Measurements from ENCODE around the gene RABGAP1L.

RABGAP1L gene

GRCh38 chr1:174291059-174291458 lies 131.7 kb downstream of the RABGAP1L start:
- TF ChIP-seq CTCF (IDR thresholded peaks at IDR 0.05), result no peak

GRCh38 chr1:174296309-174296708 lies 137.0 kb downstream of the RABGAP1L start:
- Histone ChIP-seq H3K27me3 (ENCODE audit: control insufficient read depth, insufficient read depth, low read length) (no peaks in the 10 kb centered on the region), H2AFZ (no peak overlapping the region), H3K4me3 (ENCODE audit: low read depth, low read length) (no peak overlapping the region), H3K9me3 (ENCODE audit: control insufficient read depth, low read length) (no peaks in the 10 kb centered on the region), H3K9ac (no peak overlapping the region), H3K4me2 (ENCODE audit: low read length) (no peak overlapping the region), H3K4me1 (no peaks in the 10 kb centered on the region), H3K36me3 (ENCODE audit: control insufficient read depth, insufficient read depth, low read length) (no peaks in the 10 kb centered on the region), H3K79me2 (no peaks in the 10 kb centered on the region), H3K27ac (no peak overlapping the region)
- TF ChIP-seq CTCF (IDR thresholded peaks at IDR 0.05), result no peak

More at GRCh38 chr1:174291059-174291458, 131.7 kb downstream of the RABGAP1L start:
- Histone ChIP-seq H3K4me2 (ENCODE audit: low read length) (no peak overlapping the region), H3K79me2 (no peaks in the 10 kb centered on the region), H2AFZ (no peak overlapping the region), H3K4me1 (no peaks in the 10 kb centered on the region), H3K9ac (no peak overlapping the region), H3K27me3 (ENCODE audit: control insufficient read depth, insufficient read depth, low read length) (no peaks in the 10 kb centered on the region), H3K9me3 (ENCODE audit: control insufficient read depth, low read length) (no peaks in the 10 kb centered on the region), H3K4me3 (ENCODE audit: low read depth, low read length) (no peak overlapping the region), H3K36me3 (ENCODE audit: control insufficient read depth, insufficient read depth, low read length) (no peaks in the 10 kb centered on the region), H3K27ac (no peak overlapping the region)

- no peaks in the 10 kb centered on the region for H3K9me3 ChIP-seq (ENCODE audit: control insufficient read depth, low read length)
- H3K79me2 ChIP-seq, result no peaks in the 10 kb centered on the region
- H2AFZ ChIP-seq, result no peak overlapping the region
- H3K27me3 ChIP-seq (ENCODE audit: control insufficient read depth, insufficient read depth, low read length), result no peaks in the 10 kb centered on the region
- TF ChIP-seq CTCF (IDR thresholded peaks at IDR 0.05), result no peak
- no peak overlapping the region for H3K4me3 ChIP-seq (ENCODE audit: low read depth, low read length)
- no peaks in the 10 kb centered on the region for H3K4me1 ChIP-seq
- no peaks in the 10 kb centered on the region for H3K36me3 ChIP-seq (ENCODE audit: control insufficient read depth, insufficient read depth, low read length)
- H3K9ac ChIP-seq, result no peak overlapping the region
- H3K4me2 ChIP-seq (ENCODE audit: low read length), result no peak overlapping the region
- H3K27ac ChIP-seq, result no peak overlapping the region
Measured at GRCh38 chr1:174297351-174297750, 138.0 kb downstream of the RABGAP1L start.

- H3K4me3 ChIP-seq (ENCODE audit: low read depth, low read length), result no peak overlapping the region
- no peak for TF ChIP-seq CTCF (IDR thresholded peaks at IDR 0.05)
Measured at GRCh38 chr1:174301295-174302077, 142.2 kb downstream of the RABGAP1L start.

GRCh38 chr1:174308604-174309003 lies 149.3 kb downstream of the RABGAP1L start:
- Histone ChIP-seq H2AFZ (no peak overlapping the region), H3K4me1 (no peaks in the 10 kb centered on the region), H3K79me2 (no peaks in the 10 kb centered on the region), H3K4me2 (ENCODE audit: low read length) (no peak overlapping the region), H3K27ac (no peak overlapping the region), H3K27me3 (ENCODE audit: control insufficient read depth, insufficient read depth, low read length) (no peaks in the 10 kb centered on the region), H3K9me3 (ENCODE audit: control insufficient read depth, low read length) (no peaks in the 10 kb centered on the region), H3K36me3 (ENCODE audit: control insufficient read depth, insufficient read depth, low read length) (no peaks in the 10 kb centered on the region), H3K9ac (no peak overlapping the region), H3K4me3 (ENCODE audit: low read depth, low read length) (no peak overlapping the region)
- TF ChIP-seq CTCF (IDR thresholded peaks at IDR 0.05), result no peak

More at GRCh38 chr1:174301295-174302077, 142.2 kb downstream of the RABGAP1L start:
- Histone ChIP-seq H3K27ac (no peak overlapping the region), H3K4me1 (no peaks in the 10 kb centered on the region), H3K4me2 (ENCODE audit: low read length) (no peak overlapping the region), H3K79me2 (no peaks in the 10 kb centered on the region), H3K9ac (no peak overlapping the region), H3K36me3 (ENCODE audit: control insufficient read depth, insufficient read depth, low read length) (no peaks in the 10 kb centered on the region), H3K27me3 (ENCODE audit: control insufficient read depth, insufficient read depth, low read length) (no peaks in the 10 kb centered on the region), H3K9me3 (ENCODE audit: control insufficient read depth, low read length) (no peaks in the 10 kb centered on the region), H2AFZ (no peak overlapping the region)
